Astrocyte (in vitro differentiated cells and primary cell): ENCODE data around the gene CCT8. TPM values are rescaled to one million over a fixed set of nuclear protein-coding genes. Genes with fewer than 3 reads are reported as not detected.

Experiments
- DNase-seq: peaks from one replicate; pipeline ENCODE4 v3.0.0-alpha.2; 2010; ENCODE audit warnings: low read depth
- FAIRE-seq: peaks from 2 replicates; lab custom pipeline; 2011; peaks lifted over from hg19 to GRCh38; lab: Jason Lieb, UNC
- H2AFZ ChIP-seq: 2 replicates; pipeline ENCODE4 v1.6.0; 2012; ENCODE audit warnings: low read depth, low read length, inconsistent platforms
- H3K27ac ChIP-seq: 2 replicates; pipeline ENCODE4 v1.5.1; 2011; ENCODE audit warnings: low read depth, low read length, inconsistent platforms
- H3K27me3 ChIP-seq: 2 replicates; pipeline ENCODE4 v1.6.0; 2011; ENCODE audit warnings: low read length, inconsistent platforms; ENCODE audit not compliant: insufficient read depth
- H3K36me3 ChIP-seq: 2 replicates; pipeline ENCODE4 v1.5.1; 2011; ENCODE audit warnings: low read length, inconsistent platforms; ENCODE audit not compliant: insufficient read depth
- H3K4me1 ChIP-seq: 2 replicates; pipeline ENCODE4 v1.5.1; 2011; ENCODE audit warnings: low read length, inconsistent platforms; ENCODE audit not compliant: insufficient read depth
- H3K4me2 ChIP-seq: 2 replicates; pipeline ENCODE4 v1.6.0; 2012; ENCODE audit warnings: low read length, inconsistent platforms
- H3K4me3 ChIP-seq: 2 replicates; pipeline ENCODE4 v1.5.1; 2011; ENCODE audit warnings: low read depth, mild to moderate bottlenecking, low read length, inconsistent platforms; ENCODE audit not compliant: insufficient read depth
- H3K79me2 ChIP-seq: 2 replicates; pipeline ENCODE4 v1.6.0; 2012; ENCODE audit warnings: mild to moderate bottlenecking, low read length, inconsistent platforms; ENCODE audit not compliant: insufficient read depth
- H3K9ac ChIP-seq: 2 replicates; pipeline ENCODE4 v1.6.0; 2012; ENCODE audit warnings: mild to moderate bottlenecking, low read length, inconsistent platforms
- H3K9me3 ChIP-seq: 2 replicates; pipeline ENCODE4 v1.5.1; 2012; ENCODE audit warnings: low read depth, mild to moderate bottlenecking, low read length, inconsistent platforms; ENCODE audit not compliant: insufficient read depth
- H4K20me1 ChIP-seq: 2 replicates; pipeline ENCODE4 v1.6.0; 2012; ENCODE audit warnings: low read length, inconsistent platforms; ENCODE audit not compliant: insufficient read depth
- H3K27ac Mint-ChIP-seq: one replicate; pipeline ENCODE4 v1.8.0; 2021; ENCODE audit warnings: mild to moderate bottlenecking, mixed read lengths; ENCODE audit not compliant: unreplicated experiment
- H3K27me3 Mint-ChIP-seq: one replicate; pipeline ENCODE4 v1.8.0; 2021; ENCODE audit warnings: low read depth, mixed read lengths; ENCODE audit not compliant: unreplicated experiment
- H3K36me3 Mint-ChIP-seq: one replicate; pipeline ENCODE4 v1.8.0; 2021; ENCODE audit warnings: low read depth, mixed read lengths; ENCODE audit not compliant: unreplicated experiment
- H3K4me1 Mint-ChIP-seq: one replicate; pipeline ENCODE4 v1.8.0; 2021; ENCODE audit warnings: low read depth, mixed read lengths; ENCODE audit not compliant: unreplicated experiment
- H3K4me3 Mint-ChIP-seq: one replicate; pipeline ENCODE4 v1.8.0; 2021; ENCODE audit warnings: mild to moderate bottlenecking, moderate library complexity, mixed read lengths; ENCODE audit not compliant: unreplicated experiment
- H3K9me3 Mint-ChIP-seq: one replicate; pipeline ENCODE4 v1.8.0; 2021; ENCODE audit warnings: mild to moderate bottlenecking, mixed read lengths; ENCODE audit not compliant: unreplicated experiment
- EZH2 ChIP-seq: IDR thresholded peaks from 2 replicates; pipeline ENCODE4 v1.6.1; 2012; ENCODE audit warnings: mild to moderate bottlenecking, low read length, inconsistent platforms; ENCODE audit not compliant: insufficient read depth
- total RNA-seq: library from RNA; stranded (reverse); gene quantifications from 2 replicates; pipeline ENCODE4 v1.2.1, GENCODE V29; 2021
- TF ChIP-seq, protein P1 (sequence below): IDR thresholded peaks from 2 replicates; pipeline ENCODE4 v1.5.1; 2011; ENCODE audit warnings: low read depth, mild to moderate bottlenecking, inconsistent platforms, low read length, moderate library complexity; ENCODE audit not compliant: insufficient read depth

CCT8 gene
- total RNA-seq, 1 donor from 2014 or later, result 198 TPM

DNA sequence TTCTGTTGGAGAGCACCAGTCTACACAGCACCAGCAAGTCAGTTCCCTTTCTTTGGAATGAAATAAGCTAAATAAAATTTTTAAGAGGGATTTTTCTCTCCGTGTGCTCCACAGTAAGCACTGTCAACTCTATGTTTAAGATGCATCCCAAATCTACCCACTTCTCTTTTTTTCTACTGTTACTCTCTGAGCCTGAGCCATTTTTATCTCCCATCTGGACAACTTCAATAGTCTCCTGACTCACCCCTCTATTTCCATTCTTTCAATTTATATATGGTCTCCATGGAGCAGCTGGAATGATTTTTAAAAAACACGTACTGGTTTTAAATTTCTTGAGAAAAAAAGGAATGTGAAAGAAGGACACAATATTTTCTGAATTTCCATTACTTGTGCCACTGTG, 24.7 kb upstream of the CCT8 start:
- H2AFZ ChIP-seq, result no peak overlapping the region
- no peak overlapping the region for H3K27ac Mint-ChIP-seq

DNA sequence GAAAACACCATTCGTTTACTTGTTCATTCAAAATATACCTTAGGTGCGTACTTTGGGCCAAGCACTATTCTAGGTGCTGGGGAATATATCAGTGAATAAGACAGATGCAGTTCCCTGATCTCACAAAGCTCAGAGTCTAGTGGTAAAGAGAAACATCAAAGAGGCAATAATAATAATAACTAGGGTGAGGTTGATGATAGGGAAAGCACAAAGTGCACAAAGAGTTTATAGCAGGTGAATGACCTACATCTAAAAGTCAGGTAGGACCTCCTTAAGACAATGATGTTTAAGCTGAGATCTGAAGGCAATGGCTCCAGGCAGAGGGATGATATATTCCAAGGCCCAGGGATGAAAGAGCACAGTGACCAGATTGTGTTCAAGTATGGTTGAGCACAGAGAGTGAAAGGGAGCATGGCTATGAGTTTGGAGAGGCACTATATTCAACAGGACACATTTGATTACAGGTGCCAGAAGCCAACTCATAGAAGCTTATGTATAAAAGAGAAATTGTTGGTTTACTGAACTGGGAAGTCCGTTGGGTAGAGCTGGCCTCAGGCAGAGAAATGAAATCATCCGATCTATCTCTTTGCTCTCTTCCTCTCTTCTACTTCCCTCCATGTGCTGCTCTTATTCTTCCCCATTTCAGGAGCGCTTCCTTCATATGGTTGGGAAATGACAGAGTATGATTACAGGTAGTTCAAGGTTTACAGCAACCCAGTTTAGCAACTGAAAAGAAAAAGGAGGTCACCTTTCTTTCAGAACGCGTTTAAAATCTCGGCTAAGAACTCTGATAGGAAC, 23.0 kb upstream of the CCT8 start:
- H3K36me3 Mint-ChIP-seq, result no peaks in the 10 kb centered on the region
- FAIRE-seq, result no peak
- no peak overlapping the region for H2AFZ ChIP-seq

More for the DNA sequence above, 24.7 kb upstream of the CCT8 start:
- H3K9me3 ChIP-seq, result no peaks in the 10 kb centered on the region
- Mint-ChIP-seq H3K27me3 (no peaks in the 10 kb centered on the region), H3K9me3 (no peaks in the 10 kb centered on the region), H3K4me3 (no peak overlapping the region), H3K4me1 (peaks cover 5% of the 10 kb centered on the region), H3K36me3 (no peaks in the 10 kb centered on the region)
- H3K4me3 ChIP-seq, result no peak overlapping the region
- no peak overlapping the region for H3K4me2 ChIP-seq
- TF ChIP-seq, protein P1, sequence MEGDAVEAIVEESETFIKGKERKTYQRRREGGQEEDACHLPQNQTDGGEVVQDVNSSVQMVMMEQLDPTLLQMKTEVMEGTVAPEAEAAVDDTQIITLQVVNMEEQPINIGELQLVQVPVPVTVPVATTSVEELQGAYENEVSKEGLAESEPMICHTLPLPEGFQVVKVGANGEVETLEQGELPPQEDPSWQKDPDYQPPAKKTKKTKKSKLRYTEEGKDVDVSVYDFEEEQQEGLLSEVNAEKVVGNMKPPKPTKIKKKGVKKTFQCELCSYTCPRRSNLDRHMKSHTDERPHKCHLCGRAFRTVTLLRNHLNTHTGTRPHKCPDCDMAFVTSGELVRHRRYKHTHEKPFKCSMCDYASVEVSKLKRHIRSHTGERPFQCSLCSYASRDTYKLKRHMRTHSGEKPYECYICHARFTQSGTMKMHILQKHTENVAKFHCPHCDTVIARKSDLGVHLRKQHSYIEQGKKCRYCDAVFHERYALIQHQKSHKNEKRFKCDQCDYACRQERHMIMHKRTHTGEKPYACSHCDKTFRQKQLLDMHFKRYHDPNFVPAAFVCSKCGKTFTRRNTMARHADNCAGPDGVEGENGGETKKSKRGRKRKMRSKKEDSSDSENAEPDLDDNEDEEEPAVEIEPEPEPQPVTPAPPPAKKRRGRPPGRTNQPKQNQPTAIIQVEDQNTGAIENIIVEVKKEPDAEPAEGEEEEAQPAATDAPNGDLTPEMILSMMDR, result no peak
- no peak for TF ChIP-seq EZH2
- H3K9ac ChIP-seq, result no peak overlapping the region
- no peaks in the 10 kb centered on the region for H3K79me2 ChIP-seq
- H3K27ac ChIP-seq, result no peak overlapping the region
- H3K4me1 ChIP-seq, result no peaks in the 10 kb centered on the region
- H3K27me3 ChIP-seq, result no peaks in the 10 kb centered on the region
- FAIRE-seq, result no peak
- no peaks in the 10 kb centered on the region for H4K20me1 ChIP-seq
- no peaks in the 10 kb centered on the region for H3K36me3 ChIP-seq
- no peak for DNase-seq

More for the DNA sequence above, 23.0 kb upstream of the CCT8 start:
- no peaks in the 10 kb centered on the region for H4K20me1 ChIP-seq
- no peak overlapping the region for H3K27ac ChIP-seq
- H3K27me3 ChIP-seq, result no peaks in the 10 kb centered on the region
- no peaks in the 10 kb centered on the region for H3K36me3 ChIP-seq
- H3K27ac Mint-ChIP-seq, result no peak overlapping the region
- no peak for DNase-seq
- H3K9me3 Mint-ChIP-seq, result no peaks in the 10 kb centered on the region
- TF ChIP-seq EZH2, result no peak
- TF ChIP-seq, protein P1, result no peak
- H3K4me2 ChIP-seq, result no peak overlapping the region
- no peak overlapping the region for H3K4me3 ChIP-seq
- H3K4me3 Mint-ChIP-seq, result no peak overlapping the region
- peaks cover 15% of the 10 kb centered on the region for H3K4me1 Mint-ChIP-seq
- peaks cover 15% of the 10 kb centered on the region for H3K4me1 ChIP-seq
- H3K27me3 Mint-ChIP-seq, result no peaks in the 10 kb centered on the region
- H3K9ac ChIP-seq, result no peak overlapping the region
- H3K79me2 ChIP-seq, result no peaks in the 10 kb centered on the region
- no peaks in the 10 kb centered on the region for H3K9me3 ChIP-seq
